LNCAP (cell line): Measurements from ENCODE around the gene EPG5.

Experiments
- CTCF ChIP-seq: fragments of 450-650 bp; IDR thresholded peaks from 2 replicates; pipeline ENCODE4 v1.5.1; 2017; ENCODE audit warnings: mild to moderate bottlenecking

EPG5 gene

GRCh38 chr18:45871431-45872084 lies 95.6 kb downstream of the EPG5 start:
- TF ChIP-seq CTCF: no peak

DNA sequence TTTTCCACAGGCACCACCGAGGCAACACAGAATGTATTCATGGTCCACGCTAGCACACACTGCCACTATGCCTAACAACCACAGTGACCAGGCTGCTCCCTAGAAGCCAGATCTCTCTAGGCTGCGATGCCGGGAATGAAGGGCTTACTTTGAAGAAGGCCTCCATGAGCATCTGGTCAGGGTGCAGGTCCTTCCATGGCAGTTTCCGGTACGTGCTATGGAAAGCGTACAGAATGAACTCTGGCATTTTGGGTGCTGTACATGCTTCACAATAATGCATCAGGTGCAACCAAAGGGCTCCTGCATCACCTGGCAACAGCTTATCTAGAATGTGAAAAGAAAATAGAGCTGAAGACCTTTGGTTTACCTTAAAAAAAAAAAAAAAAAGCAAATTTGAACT lies 96.7 kb downstream of the EPG5 start:
- TF ChIP-seq CTCF: no peak

- TF ChIP-seq CTCF: no peak
These were observed 101.7 kb downstream of the EPG5 start for GRCh38 chr18:45865466-45865865.

DNA sequence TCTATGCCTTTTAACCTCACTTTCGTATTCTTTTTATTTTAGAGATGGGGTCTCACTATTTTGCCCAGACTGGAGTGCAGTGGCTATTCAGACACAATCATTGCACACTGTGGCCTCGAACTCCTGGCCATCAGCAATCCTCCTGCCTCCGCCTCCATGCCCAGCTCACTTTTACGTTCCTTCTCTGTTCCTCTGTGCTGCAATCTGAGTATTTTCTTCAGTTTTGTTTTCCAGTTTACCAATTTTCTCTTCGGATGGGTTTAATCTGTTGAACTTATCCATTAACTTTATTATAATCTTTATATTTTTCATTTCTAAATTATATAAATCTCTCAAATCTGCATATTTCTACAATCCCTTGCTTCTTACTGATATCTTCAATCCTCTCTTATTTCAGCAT lies 103.0 kb downstream of the EPG5 start:
- no peak for TF ChIP-seq CTCF

- TF ChIP-seq CTCF: no peak
These were observed 103.7 kb downstream of the EPG5 start for GRCh38 chr18:45863469-45863868.

DNA sequence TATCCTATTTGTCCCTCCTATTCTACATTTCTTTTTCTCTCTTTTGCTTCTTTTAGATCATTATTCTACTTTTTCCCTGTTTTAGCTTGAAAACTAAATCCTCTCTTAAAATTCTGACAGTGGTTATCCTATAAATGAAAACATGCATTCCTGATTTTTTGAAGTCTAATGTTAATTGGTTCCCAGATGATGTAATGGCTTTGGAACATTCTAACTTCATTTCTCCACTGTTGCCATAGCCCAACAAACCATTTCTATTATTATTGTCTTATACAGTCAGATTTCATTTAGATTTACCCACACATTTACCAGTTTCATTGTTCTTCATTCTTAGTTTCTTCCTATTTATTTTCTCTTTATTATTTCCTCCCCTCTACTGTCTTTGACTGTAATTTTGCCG lies 105.2 kb downstream of the EPG5 start:
- no peak for TF ChIP-seq CTCF

GRCh38 chr18:45860971-45861370 lies 106.2 kb downstream of the EPG5 start:
- no peak for TF ChIP-seq CTCF

DNA sequence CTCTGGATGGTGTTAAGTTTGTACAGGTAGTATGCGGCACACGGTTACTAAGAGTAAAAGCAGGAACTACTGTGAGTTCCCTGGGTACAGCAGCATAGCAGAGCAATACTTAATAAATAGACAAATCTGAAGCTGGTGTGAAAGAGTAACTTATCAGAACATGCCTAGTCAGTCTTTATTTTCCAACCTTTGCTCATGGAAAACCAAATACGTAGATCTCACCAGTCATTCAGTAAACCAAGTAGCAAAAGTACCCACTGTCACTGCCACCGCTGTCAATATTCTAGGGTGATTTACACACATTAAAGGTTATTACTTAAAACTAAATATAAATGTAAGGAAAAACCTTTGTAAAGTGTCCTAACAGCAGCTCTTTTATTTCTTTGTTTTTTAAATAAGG lies 106.6 kb downstream of the EPG5 start:
- TF ChIP-seq CTCF: no peak
